Activated naive CD4-positive, alpha-beta T cell treated with anti-CD3 and anti-CD28 coated beads, Interleukin-2, amount 50 U/mL, for 24 hours (primary cell): ENCODE data around the gene DPYSL4.

Experiments
- H3K27ac Mint-ChIP-seq: one replicate; pipeline ENCODE4 v1.8.0; 2021; ENCODE audit warnings: mild to moderate bottlenecking, mixed read lengths
- H3K27me3 Mint-ChIP-seq: one replicate; pipeline ENCODE4 v1.8.0; 2021; ENCODE audit warnings: mixed read lengths
- H3K36me3 Mint-ChIP-seq: one replicate; pipeline ENCODE4 v1.8.0; 2021; ENCODE audit warnings: mixed read lengths
- H3K4me1 Mint-ChIP-seq: one replicate; pipeline ENCODE4 v1.8.0; 2021; ENCODE audit warnings: mixed read lengths
- H3K4me3 Mint-ChIP-seq: one replicate; pipeline ENCODE4 v1.8.0; 2021; ENCODE audit warnings: mild to moderate bottlenecking, mixed read lengths
- H3K9me3 Mint-ChIP-seq: one replicate; pipeline ENCODE4 v1.8.0; 2021; ENCODE audit warnings: mixed read lengths

Gene DPYSL4

DNA sequence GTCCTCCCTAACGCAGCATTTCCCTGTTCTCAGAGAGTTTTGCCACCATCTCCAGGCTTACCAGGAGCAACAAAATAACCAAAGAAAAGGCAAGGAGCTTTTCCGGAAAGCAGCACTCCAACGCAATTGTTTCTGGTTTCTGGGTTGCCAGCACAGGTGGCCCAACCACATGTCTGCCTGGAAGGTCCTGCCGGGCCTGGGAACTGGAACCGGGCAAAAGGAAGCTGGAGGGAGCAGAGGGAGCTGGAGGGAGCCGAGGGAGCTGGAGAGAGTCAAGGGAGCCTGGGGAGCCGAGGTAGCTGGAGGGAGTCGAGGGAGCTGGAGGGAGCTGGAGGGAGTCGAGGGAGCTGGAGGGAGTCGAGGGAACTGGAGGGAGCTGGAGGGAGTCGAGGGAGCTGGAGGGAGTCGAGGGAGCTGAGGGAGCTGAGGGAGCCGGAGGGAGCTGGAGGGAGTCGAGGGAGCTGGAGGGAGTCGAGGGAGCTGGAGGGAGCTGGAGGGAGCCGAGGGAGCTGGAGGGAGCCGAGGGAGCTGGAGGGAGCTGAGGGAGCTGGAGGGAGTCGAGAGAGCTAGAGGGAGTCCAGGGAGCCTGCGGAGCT lies 66.4 kb downstream of the DPYSL4 start:
- Mint-ChIP-seq H3K4me3 (no peak overlapping the region), H3K4me1 (peaks cover 4% of the 10 kb centered on the region), H3K27ac (no peak overlapping the region), H3K9me3 (no peaks in the 10 kb centered on the region), H3K36me3 (no peaks in the 10 kb centered on the region), H3K27me3 (no peaks in the 10 kb centered on the region)

DNA sequence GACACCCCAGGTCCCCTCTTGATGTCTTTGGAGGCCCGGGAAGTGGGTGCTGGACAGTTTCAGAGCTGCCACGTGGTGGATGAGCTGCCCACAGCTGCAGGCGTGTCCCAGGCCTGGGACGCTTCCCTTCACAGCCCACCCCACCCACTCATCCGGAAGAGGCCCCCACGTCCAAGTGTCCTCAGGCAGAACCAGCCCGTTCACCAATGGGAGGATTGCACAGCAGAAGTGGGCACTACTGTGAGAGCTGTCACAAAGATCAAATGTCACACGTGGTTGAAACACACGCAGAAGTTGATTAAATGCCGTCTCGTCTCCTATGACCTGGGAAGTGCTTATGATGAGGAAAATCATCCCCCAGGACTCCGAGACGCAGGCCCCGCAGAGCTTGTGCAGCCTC lies 68.1 kb downstream of the DPYSL4 start:
- H3K27ac Mint-ChIP-seq = no peak overlapping the region

More for the DNA sequence above, 68.1 kb downstream of the DPYSL4 start:
- Mint-ChIP-seq H3K4me3 (no peak overlapping the region), H3K36me3 (no peaks in the 10 kb centered on the region), H3K9me3 (no peaks in the 10 kb centered on the region), H3K4me1 (peaks cover 4% of the 10 kb centered on the region), H3K27me3 (no peaks in the 10 kb centered on the region)
